Hepatocyte (in vitro differentiated cells): ENCODE measurements around the gene PIK3R5. TPM values are rescaled to one million over a fixed set of nuclear protein-coding genes. Genes with fewer than 3 reads are reported as not detected.
A peak's percentile ranks its signal among the peaks of the same experiment; 100 is the strongest.

Experiments used
- DNase-seq: peaks from one replicate; pipeline ENCODE4 v3.0.0-alpha.2; 2016; ENCODE audit warnings: low spot score
- H2AFZ ChIP-seq: fragments of 200-600 bp; sonication (generic); 2 replicates; pipeline ENCODE4 v1.6.0; 2016; ENCODE audit warnings: antibody characterized with exemption, mild to moderate bottlenecking
- H3K27ac ChIP-seq: fragments of 200-600 bp; sonication (generic); 2 replicates; pipeline ENCODE4 v1.5.1; 2016; ENCODE audit warnings: mild to moderate bottlenecking
- H3K27me3 ChIP-seq: fragments of 200-600 bp; sonication (generic); 2 replicates; pipeline ENCODE4 v1.6.1; 2016
- H3K36me3 ChIP-seq: fragments of 200-600 bp; sonication (generic); replicated peaks from 2 replicates; pipeline ENCODE4 v1.5.1; 2016; ENCODE audit warnings: low read depth; ENCODE audit not compliant: insufficient read depth
- H3K4me1 ChIP-seq: fragments of 200-600 bp; sonication (generic); 2 replicates; pipeline ENCODE4 v1.5.1; 2016; ENCODE audit warnings: mild to moderate bottlenecking, moderate library complexity; ENCODE audit not compliant: insufficient read depth
- H3K4me2 ChIP-seq: fragments of 200-600 bp; sonication (generic); 2 replicates; pipeline ENCODE4 v1.6.0; 2016
- H3K4me3 ChIP-seq: fragments of 200-600 bp; sonication (generic); 2 replicates; pipeline ENCODE4 v1.5.1; 2016; ENCODE audit warnings: mild to moderate bottlenecking
- H3K79me2 ChIP-seq: fragments of 200-600 bp; sonication (generic); 2 replicates; pipeline ENCODE4 v1.6.0; 2017; ENCODE audit warnings: mild to moderate bottlenecking
- H3K9me2 ChIP-seq: fragments of 200-600 bp; sonication (generic); replicated peaks from 2 replicates; pipeline ENCODE4 v1.6.0; 2017; ENCODE audit warnings: mild to moderate bottlenecking; ENCODE audit not compliant: insufficient read depth
- H3K9me3 ChIP-seq: fragments of 200-600 bp; sonication (generic); 2 replicates; pipeline ENCODE4 v1.5.1; 2016; ENCODE audit warnings: low read depth, mild to moderate bottlenecking
- H4K20me1 ChIP-seq: fragments of 200-600 bp; sonication (generic); 2 replicates; pipeline ENCODE4 v1.6.0; 2016; ENCODE audit warnings: mild to moderate bottlenecking; ENCODE audit not compliant: insufficient read depth, poor library complexity, severe bottlenecking
- CTCF ChIP-seq: fragments of 200-600 bp; sonication (generic); IDR thresholded peaks from 2 replicates; pipeline ENCODE4 v1.5.1; 2016; ENCODE audit warnings: antibody characterized with exemption, mild to moderate bottlenecking; ENCODE audit not compliant: poor library complexity
- EZH2 ChIP-seq: fragments of 200-600 bp; sonication (generic); IDR thresholded peaks from 2 replicates; pipeline ENCODE4 v1.6.1; 2016; ENCODE audit warnings: antibody characterized with exemption, mild to moderate bottlenecking, borderline replicate concordance
- EZH2phosphoT487 ChIP-seq: fragments of 200-600 bp; sonication (generic); IDR thresholded peaks from one replicate; pipeline ENCODE4 v1.6.1; 2018; ENCODE audit warnings: antibody characterized with exemption, mild to moderate bottlenecking, low read depth, moderate library complexity; ENCODE audit not compliant: unreplicated experiment, severe bottlenecking
- WGBS: methylation state at CpG from one replicate; pipeline ENCODE4 v1.1.6; 2016; ENCODE audit warnings: low lambda C conversion rate; ENCODE audit errors: missing lambda C conversion rate; 5-methylcytosine and 5-hydroxymethylcytosine counted together
- polyA plus RNA-seq: library from polyadenylated mRNA; unstranded; fragments of >200 nt; fragmentation: Nextera tagmentation; extraction: Ambion mirVana; gene quantifications from 2 replicates; pipeline ENCODE4 v1.2.1, GENCODE V29; 2016
- total RNA-seq: library from RNA; depleted of rRNA; stranded (reverse); fragments of >200 nt; gene quantifications from 2 replicates; pipeline ENCODE4 v1.2.3, GENCODE V29; 2014

The PIK3R5 gene
- total and polyA plus RNA-seq, 2 experiments from 2014 or later, result 2.6 TPM; not detected in 1

GRCh38 chr17:9002606-9003354 is 37.3 kb upstream of the PIK3R5 start:
- no peak overlapping the region for H3K4me3 ChIP-seq
- TF ChIP-seq EZH2 (peak; percentile 81), CTCF (peak; percentile 27), EZH2phosphoT487 (no peak)
- H3K9me3 ChIP-seq, result no peaks in the 10 kb centered on the region
- H3K4me1 ChIP-seq, result peaks cover 10% of the 10 kb centered on the region
- peaks cover 72% of the 10 kb centered on the region for H3K27me3 ChIP-seq
- WGBS, result 2% methylated on average over 42 of the region's 69 CpGs
- peak; percentile 55 for DNase-seq
- H3K9me2 ChIP-seq, result no peaks in the 10 kb centered on the region
- H3K4me2 ChIP-seq, result peak overlapping the region; percentile 92
- H2AFZ ChIP-seq, result peak overlapping the region; percentile 45
- H4K20me1 ChIP-seq, result no peaks in the 10 kb centered on the region
- no peaks in the 10 kb centered on the region for H3K79me2 ChIP-seq
- no peak overlapping the region for H3K27ac ChIP-seq
- no peaks in the 10 kb centered on the region for H3K36me3 ChIP-seq

GRCh38 chr17:9002227-9002605 is 36.7 kb upstream of the PIK3R5 start:
- H4K20me1 ChIP-seq, result no peaks in the 10 kb centered on the region
- no peak for TF ChIP-seq CTCF
- TF ChIP-seq EZH2, result no peak
- TF ChIP-seq EZH2phosphoT487, result no peak
- H3K27me3 ChIP-seq, result peaks cover 67% of the 10 kb centered on the region
- DNase-seq, result no peak
- H3K4me3 ChIP-seq, result no peak overlapping the region
- peaks cover 10% of the 10 kb centered on the region for H3K4me1 ChIP-seq
- no peaks in the 10 kb centered on the region for H3K9me2 ChIP-seq
- no peaks in the 10 kb centered on the region for H3K36me3 ChIP-seq
- no peak overlapping the region for H3K27ac ChIP-seq
- H3K79me2 ChIP-seq, result no peaks in the 10 kb centered on the region
- H3K4me2 ChIP-seq, result peak overlapping the region; percentile 92
- H2AFZ ChIP-seq, result no peak overlapping the region
- no peaks in the 10 kb centered on the region for H3K9me3 ChIP-seq
- 10% methylated on average over 15 of the region's 15 CpGs for WGBS

DNA sequence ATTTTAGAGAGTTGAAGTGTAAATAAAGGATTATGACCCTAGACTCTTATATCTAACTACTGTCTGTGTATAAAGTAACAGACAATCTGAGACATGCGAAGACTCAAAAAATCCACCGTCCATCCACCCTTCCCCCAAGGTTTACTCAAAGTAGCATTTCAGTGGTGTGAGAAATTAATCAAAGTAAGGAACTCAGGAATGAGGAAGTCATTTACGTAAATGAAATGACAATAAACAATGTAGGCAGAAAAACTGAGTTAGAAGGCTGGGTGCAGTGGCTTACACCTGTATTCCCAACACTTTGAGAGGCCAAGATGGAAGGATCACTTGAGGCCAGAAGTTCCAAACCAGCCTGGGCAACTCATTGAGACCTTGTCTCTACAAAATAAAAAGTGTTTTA is 36.1 kb upstream of the PIK3R5 start:
- TF ChIP-seq EZH2phosphoT487 (no peak), CTCF (no peak), EZH2 (no peak)
- H3K4me2 ChIP-seq, result no peak overlapping the region
- WGBS, result 86% methylated on average over 3 of the region's 3 CpGs
- no peaks in the 10 kb centered on the region for H4K20me1 ChIP-seq
- H3K27me3 ChIP-seq, result peaks cover 60% of the 10 kb centered on the region
- no peak overlapping the region for H3K4me3 ChIP-seq
- peaks cover 10% of the 10 kb centered on the region for H3K4me1 ChIP-seq
- no peaks in the 10 kb centered on the region for H3K9me2 ChIP-seq
- no peak for DNase-seq
- H3K36me3 ChIP-seq, result no peaks in the 10 kb centered on the region
- no peaks in the 10 kb centered on the region for H3K79me2 ChIP-seq
- H3K9me3 ChIP-seq, result no peaks in the 10 kb centered on the region
- no peak overlapping the region for H2AFZ ChIP-seq
- no peak overlapping the region for H3K27ac ChIP-seq
